Fibroblast of lung (primary cell): ENCODE data around the gene GPR50. TPM values are rescaled to one million over a fixed set of nuclear protein-coding genes. Genes with fewer than 3 reads are reported as not detected.

Experiments used
- DNase-seq, 2 donors: peaks; one replicate each; pipeline versions ENCODE4 v3.0.0 to v3.0.0-alpha.2; 2010; ENCODE audit warnings: low read depth in 2 of 2
- H2AFZ ChIP-seq: 2 replicates; pipeline ENCODE4 v1.5.1; 2012; ENCODE audit warnings: low read length, control low read depth, inconsistent platforms
- H3K27ac ChIP-seq: 2 replicates; pipeline ENCODE4 v1.5.1; 2011; ENCODE audit warnings: low read length, control low read depth; ENCODE audit not compliant: insufficient read depth
- H3K27me3 ChIP-seq: 2 replicates; pipeline ENCODE4 v1.5.1; 2011; ENCODE audit warnings: mild to moderate bottlenecking, low read length; ENCODE audit not compliant: control insufficient read depth, insufficient read depth
- H3K36me3 ChIP-seq: 2 replicates; pipeline ENCODE4 v1.5.1; 2011; ENCODE audit warnings: low read length; ENCODE audit not compliant: control insufficient read depth, insufficient read depth
- H3K4me1 ChIP-seq: 2 replicates; pipeline ENCODE4 v1.5.1; 2011; ENCODE audit warnings: low read length; ENCODE audit not compliant: control insufficient read depth, insufficient read depth; ENCODE audit errors: extremely low read depth
- H3K4me2 ChIP-seq: 2 replicates; pipeline ENCODE4 v1.5.1; 2011; ENCODE audit warnings: low read length, control low read depth; ENCODE audit not compliant: insufficient read depth; ENCODE audit errors: extremely low read depth
- H3K4me3 ChIP-seq, 4 experiments: fragments of 200-600 bp in 1 of 4; sonication (generic) in 1 of 4; replicated peaks in 1 of 4; 2 replicates each; pipeline ENCODE4 v1.5.1; 2011 to 2016; ENCODE audit warnings: low read length in 4 of 4, low read depth in 3 of 4, mild to moderate bottlenecking in 3 of 4, control low read depth in 2 of 4, inconsistent platforms in 1 of 4, mixed read lengths in 1 of 4; ENCODE audit not compliant: insufficient read depth in 1 of 4; ENCODE audit errors: control extremely low read depth in 1 of 4
- H3K79me2 ChIP-seq: 2 replicates; pipeline ENCODE4 v1.5.1; 2012; ENCODE audit warnings: mild to moderate bottlenecking, low read length, inconsistent platforms; ENCODE audit not compliant: control insufficient read depth, insufficient read depth
- H3K9ac ChIP-seq: 2 replicates; pipeline ENCODE4 v1.5.1; 2011; ENCODE audit warnings: mild to moderate bottlenecking, low read length, control low read depth; ENCODE audit not compliant: insufficient read depth
- H3K9me3 ChIP-seq: 2 replicates; pipeline ENCODE4 v1.5.1; 2012; ENCODE audit warnings: low read depth, low read length; ENCODE audit not compliant: control insufficient read depth, insufficient read depth
- H4K20me1 ChIP-seq: 2 replicates; pipeline ENCODE4 v1.5.1; 2011; ENCODE audit warnings: low read length; ENCODE audit not compliant: control insufficient read depth, insufficient read depth; ENCODE audit errors: extremely low read depth
- CTCF ChIP-seq, 2 donors: IDR thresholded peaks in 1 of 2; conservative IDR thresholded peaks in 1 of 2; 1 replicate in 1 of 2; 2 replicates in 1 of 2; pipeline ENCODE4 v1.5.1; 2011 to 2012; ENCODE audit warnings: low read length in 2 of 2, control low read depth in 1 of 2, inconsistent platforms in 1 of 2, low read depth in 1 of 2, mild to moderate bottlenecking in 1 of 2
- EZH2 ChIP-seq: IDR thresholded peaks from 2 replicates; pipeline ENCODE4 v1.5.1; 2012; ENCODE audit warnings: low read length, control low read depth, mild to moderate bottlenecking; ENCODE audit errors: missing control alignments
- polyA plus RNA-seq, 2 donors: library from polyadenylated mRNA; depleted of rRNA in 1 of 2; stranded (reverse) in 1 of 2; unstranded in 1 of 2; fragments of >200 nt; gene quantifications; 2 replicates each; pipeline ENCODE4 v1.2.1, GENCODE V29; 2011 to 2012; ENCODE audit warnings: missing spikeins in 1 of 2
- total RNA-seq: library from RNA; depleted of rRNA; stranded (reverse); fragments of >200 nt; gene quantifications from 2 replicates; pipeline ENCODE4 v1.2.1, GENCODE V29; 2014

The GPR50 gene
- total and polyA plus RNA-seq, 2 donors (not counting 1 experiment from before 2014, with no cell fraction given) = not detected

GRCh38 chrX:151174581-151175282, 1.7 kb upstream of the GPR50 start:
- H3K27me3 ChIP-seq = no peaks in the 10 kb centered on the region
- H3K4me2 ChIP-seq = no peak overlapping the region
- no peak overlapping the region for H3K9ac ChIP-seq
- no peaks in the 10 kb centered on the region for H3K36me3 ChIP-seq
- H2AFZ ChIP-seq = no peak overlapping the region
- H3K79me2 ChIP-seq = no peaks in the 10 kb centered on the region
- H3K27ac ChIP-seq = no peak overlapping the region
- H3K9me3 ChIP-seq = no peaks in the 10 kb centered on the region
- H3K4me3 ChIP-seq = no peak overlapping the region
- no peak for TF ChIP-seq CTCF (conservative IDR thresholded peaks at IDR 0.05 in 1 of 2, IDR thresholded peaks at IDR 0.05 in 1 of 2; ENCODE audit: low read depth in 1 of 2, low read length in 2 of 2)
- TF ChIP-seq EZH2 = no peak
- no peaks in the 10 kb centered on the region for H4K20me1 ChIP-seq
- H3K4me1 ChIP-seq = no peaks in the 10 kb centered on the region
- DNase-seq = no peak

GRCh38 chrX:151175283-151176062, 911 bp upstream of the GPR50 start:
- Histone ChIP-seq H3K9me3 (no peaks in the 10 kb centered on the region), H2AFZ (no peak overlapping the region), H3K4me1 (no peaks in the 10 kb centered on the region), H3K36me3 (no peaks in the 10 kb centered on the region), H3K27ac (no peak overlapping the region), H3K79me2 (no peaks in the 10 kb centered on the region), H3K9ac (no peak overlapping the region), H3K27me3 (no peaks in the 10 kb centered on the region), H4K20me1 (no peaks in the 10 kb centered on the region), H3K4me3 (no peak overlapping the region), H3K4me2 (no peak overlapping the region)
- DNase-seq = no peak
- TF ChIP-seq CTCF (conservative IDR thresholded peaks at IDR 0.05 in 1 of 2, IDR thresholded peaks at IDR 0.05 in 1 of 2; ENCODE audit: low read depth in 1 of 2, low read length in 2 of 2) (no peak), EZH2 (no peak)

GRCh38 chrX:151177141-151178027, 1.0 kb downstream of the GPR50 start:
- H3K9ac ChIP-seq = no peak overlapping the region
- H2AFZ ChIP-seq = no peak overlapping the region
- H3K4me2 ChIP-seq = no peak overlapping the region
- no peak overlapping the region for H3K27ac ChIP-seq
- no peaks in the 10 kb centered on the region for H3K79me2 ChIP-seq
- no peaks in the 10 kb centered on the region for H4K20me1 ChIP-seq
- no peaks in the 10 kb centered on the region for H3K4me1 ChIP-seq
- no peak overlapping the region for H3K4me3 ChIP-seq
- H3K27me3 ChIP-seq = no peaks in the 10 kb centered on the region
- no peaks in the 10 kb centered on the region for H3K9me3 ChIP-seq
- peak in 1 of 2 donors; percentile 1 for DNase-seq
- no peak for TF ChIP-seq CTCF (conservative IDR thresholded peaks at IDR 0.05 in 1 of 2, IDR thresholded peaks at IDR 0.05 in 1 of 2; ENCODE audit: low read depth in 1 of 2, low read length in 2 of 2)
- TF ChIP-seq EZH2 = no peak
- H3K36me3 ChIP-seq = no peaks in the 10 kb centered on the region
